ENCODE data around the gene HLA-DPA1.
"Not testable (repeated sequence)": the region's sequence is repeated elsewhere in the genome, so short reads cannot be mapped to it uniquely, and the experiment has no call there.

The HLA-DPA1 gene

GRCh38 chr6:33088258-33088930, 14.9 kb upstream of the HLA-DPA1 start:
- DNase-seq = no peak

GRCh38 chr6:33085627-33086026, 12.2 kb upstream of the HLA-DPA1 start:
- DNase-seq = no peak

- DNase-seq = no peak
Observed at GRCh38 chr6:33082702-33083101, 9.3 kb upstream of the HLA-DPA1 start.

GRCh38 chr6:33081098-33081824, 7.8 kb upstream of the HLA-DPA1 start:
- DNase-seq = no peak

- DNase-seq = peak; percentile 63
Observed at GRCh38 chr6:33080127-33081089, 7.0 kb upstream of the HLA-DPA1 start.

- DNase-seq = no peak
Observed at GRCh38 chr6:33079580-33079979, 6.1 kb upstream of the HLA-DPA1 start.

- no peak for DNase-seq
Observed at GRCh38 chr6:33078919-33079521, 5.6 kb upstream of the HLA-DPA1 start.

GRCh38 chr6:33078442-33078841, 5.0 kb upstream of the HLA-DPA1 start:
- DNase-seq = no peak

- DNase-seq = no peak
Observed at GRCh38 chr6:33077908-33078307, 4.5 kb upstream of the HLA-DPA1 start.

GRCh38 chr6:33076406-33076934, 3.0 kb upstream of the HLA-DPA1 start:
- no peak for DNase-seq

GRCh38 chr6:33075568-33076405, 2.3 kb upstream of the HLA-DPA1 start, which contains the start of gene HLA-DPB1:
HLA-DPB1 (plus strand) TSS chr6:33075990; CDS start chr6:33076042, 52 bp downstream.
- peak; percentile 53 for DNase-seq

- DNase-seq = no peak
Observed at GRCh38 chr6:33075208-33075567, 1.7 kb upstream of the HLA-DPA1 start.

GRCh38 chr6:33072508-33073100, 845 bp downstream of the HLA-DPA1 start:
- DNase-seq = no peak

- no peak for DNase-seq
Observed at GRCh38 chr6:33071569-33071968, 1.9 kb downstream of the HLA-DPA1 start.

GRCh38 chr6:33070909-33071308, 2.5 kb downstream of the HLA-DPA1 start:
- no peak for DNase-seq

GRCh38 chr6:33069021-33069738, 4.3 kb downstream of the HLA-DPA1 start:
- no peak for DNase-seq

GRCh38 chr6:33066917-33067521, 6.4 kb downstream of the HLA-DPA1 start:
- no peak for DNase-seq

- DNase-seq = no peak
Observed at GRCh38 chr6:33065312-33065711, 8.1 kb downstream of the HLA-DPA1 start.

- no peak for DNase-seq
Observed at GRCh38 chr6:33064723-33065122, 8.7 kb downstream of the HLA-DPA1 start.

GRCh38 chr6:33063435-33063834, 10.0 kb downstream of the HLA-DPA1 start:
- DNase-seq = not testable (repeated sequence)
